Measurements from ENCODE around the gene P2RX6.

The P2RX6 gene

DNA sequence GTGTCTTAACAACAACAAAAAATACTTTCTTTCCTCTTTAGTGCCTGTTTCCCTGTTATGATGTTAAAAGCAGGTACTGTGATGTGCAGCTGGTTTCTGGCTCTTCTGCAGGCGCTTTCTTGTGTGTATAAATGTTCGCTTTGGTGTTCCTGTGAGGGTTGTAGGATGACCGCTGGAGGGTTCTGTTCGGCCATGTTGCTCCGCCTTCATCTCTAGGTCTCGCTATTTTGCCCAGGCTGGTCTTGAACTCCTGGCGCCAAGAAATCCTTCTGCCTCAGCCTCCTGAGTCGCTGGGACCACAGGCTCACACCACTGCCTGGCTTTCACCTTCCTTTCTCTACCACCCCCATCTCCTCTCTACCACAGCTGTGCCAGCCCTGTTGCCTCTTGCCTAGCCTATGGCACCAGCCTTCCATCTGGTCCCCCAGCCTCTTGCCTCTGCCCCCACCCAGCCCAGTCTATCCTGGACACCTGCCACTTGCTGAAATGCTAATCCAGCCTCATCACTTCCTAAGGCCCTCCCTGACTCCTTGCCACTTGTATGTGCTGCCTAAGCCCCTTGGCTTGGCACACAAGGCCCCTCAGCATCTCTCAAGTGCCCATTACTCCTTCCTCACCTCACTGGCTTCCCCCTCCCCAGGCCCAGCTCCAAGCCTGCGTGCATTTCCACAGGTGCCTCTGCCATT, 36.3 kb downstream of the P2RX6 start:
- DNase-seq (ENCODE audit: insufficient read length, low spot score) (no peak), FAIRE-seq (no peak)
- TF ChIP-seq, protein P1, sequence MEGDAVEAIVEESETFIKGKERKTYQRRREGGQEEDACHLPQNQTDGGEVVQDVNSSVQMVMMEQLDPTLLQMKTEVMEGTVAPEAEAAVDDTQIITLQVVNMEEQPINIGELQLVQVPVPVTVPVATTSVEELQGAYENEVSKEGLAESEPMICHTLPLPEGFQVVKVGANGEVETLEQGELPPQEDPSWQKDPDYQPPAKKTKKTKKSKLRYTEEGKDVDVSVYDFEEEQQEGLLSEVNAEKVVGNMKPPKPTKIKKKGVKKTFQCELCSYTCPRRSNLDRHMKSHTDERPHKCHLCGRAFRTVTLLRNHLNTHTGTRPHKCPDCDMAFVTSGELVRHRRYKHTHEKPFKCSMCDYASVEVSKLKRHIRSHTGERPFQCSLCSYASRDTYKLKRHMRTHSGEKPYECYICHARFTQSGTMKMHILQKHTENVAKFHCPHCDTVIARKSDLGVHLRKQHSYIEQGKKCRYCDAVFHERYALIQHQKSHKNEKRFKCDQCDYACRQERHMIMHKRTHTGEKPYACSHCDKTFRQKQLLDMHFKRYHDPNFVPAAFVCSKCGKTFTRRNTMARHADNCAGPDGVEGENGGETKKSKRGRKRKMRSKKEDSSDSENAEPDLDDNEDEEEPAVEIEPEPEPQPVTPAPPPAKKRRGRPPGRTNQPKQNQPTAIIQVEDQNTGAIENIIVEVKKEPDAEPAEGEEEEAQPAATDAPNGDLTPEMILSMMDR (IDR thresholded peaks at IDR 0.05; ENCODE audit: insufficient read depth, missing control alignments): no peak

- FAIRE-seq (no peak), DNase-seq (ENCODE audit: insufficient read length, low spot score) (no peak)
- TF ChIP-seq, protein P1 (IDR thresholded peaks at IDR 0.05; ENCODE audit: insufficient read depth, missing control alignments): no peak
These were observed 37.0 kb downstream of the P2RX6 start for GRCh38 chr22:21051831-21052400.

- TF ChIP-seq, protein P1 (IDR thresholded peaks at IDR 0.05; ENCODE audit: insufficient read depth, missing control alignments): no peak
- FAIRE-seq (no peak), DNase-seq (ENCODE audit: insufficient read length, low spot score) (no peak)
These were observed 37.9 kb downstream of the P2RX6 start for GRCh38 chr22:21052715-21053459.

GRCh38 chr22:21054046-21054713, 39.2 kb downstream of the P2RX6 start:
- DNase-seq (ENCODE audit: insufficient read length, low spot score) (no peak), FAIRE-seq (no peak)
- TF ChIP-seq, protein P1 (IDR thresholded peaks at IDR 0.05; ENCODE audit: insufficient read depth, missing control alignments): no peak

DNA sequence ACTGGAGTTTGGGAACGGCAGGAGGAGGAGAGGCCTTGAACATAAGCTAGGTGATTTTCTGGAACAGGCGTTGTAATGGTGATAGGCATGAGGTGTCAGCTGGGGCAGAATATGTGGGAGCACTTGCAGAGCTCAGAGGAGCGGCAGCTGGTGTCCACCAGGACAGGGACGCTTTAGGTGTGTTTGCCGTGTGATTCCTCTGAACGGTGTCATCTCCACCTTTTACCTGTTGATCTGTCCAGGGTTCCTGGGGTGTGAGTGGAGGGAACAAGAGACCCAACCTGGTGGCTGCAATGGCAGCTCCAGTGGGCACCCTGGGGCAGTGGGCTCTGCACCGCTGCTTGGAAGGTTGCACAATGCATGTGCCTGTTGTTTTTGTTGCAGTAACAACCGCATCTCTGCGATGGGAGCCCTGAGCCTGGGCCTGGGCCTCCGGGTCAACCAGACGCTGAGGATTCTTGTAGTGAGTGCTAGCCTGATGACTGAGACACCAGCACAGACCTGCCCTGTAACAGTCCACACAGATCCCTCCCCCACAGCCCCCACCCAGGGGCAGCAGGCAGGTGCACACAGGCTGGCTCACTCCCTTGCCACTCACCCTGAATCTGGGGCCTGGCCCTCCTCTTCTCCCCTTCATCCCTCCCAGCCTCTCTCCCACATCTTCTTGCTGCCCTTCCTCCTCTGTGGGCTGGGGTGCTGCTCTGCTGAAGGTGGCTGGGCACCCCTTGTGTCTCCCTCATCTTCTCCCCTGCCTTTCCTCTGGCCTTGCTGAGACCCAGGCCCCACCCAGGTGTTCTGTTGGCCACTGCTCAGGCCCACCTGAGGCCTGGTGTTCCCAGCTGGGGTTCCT, 40.0 kb downstream of the P2RX6 start:
- DNase-seq (ENCODE audit: insufficient read length, low spot score) (no peak), FAIRE-seq (no peak)
- TF ChIP-seq, protein P1 (IDR thresholded peaks at IDR 0.05; ENCODE audit: insufficient read depth, missing control alignments): no peak

DNA sequence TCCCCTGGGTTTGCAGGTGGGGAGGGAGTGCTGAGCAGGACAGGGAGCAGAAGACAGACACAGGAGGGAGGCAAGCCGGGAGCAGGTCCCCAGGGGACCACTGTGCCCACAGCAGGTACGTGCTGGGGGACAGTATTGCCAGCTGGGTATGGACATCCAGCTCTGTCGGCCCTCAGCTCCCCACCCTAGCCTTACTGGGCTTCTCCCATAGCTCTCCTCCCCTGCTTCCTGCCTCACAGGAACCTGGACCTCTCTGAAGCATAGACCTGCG, 40.5 kb downstream of the P2RX6 start:
- TF ChIP-seq, protein P1 (IDR thresholded peaks at IDR 0.05; ENCODE audit: insufficient read depth, missing control alignments): no peak
- DNase-seq (ENCODE audit: insufficient read length, low spot score) (no peak), FAIRE-seq (no peak)

Data from D721Med (cell line).